ENCODE measurements around the gene GPR179.

DNA sequence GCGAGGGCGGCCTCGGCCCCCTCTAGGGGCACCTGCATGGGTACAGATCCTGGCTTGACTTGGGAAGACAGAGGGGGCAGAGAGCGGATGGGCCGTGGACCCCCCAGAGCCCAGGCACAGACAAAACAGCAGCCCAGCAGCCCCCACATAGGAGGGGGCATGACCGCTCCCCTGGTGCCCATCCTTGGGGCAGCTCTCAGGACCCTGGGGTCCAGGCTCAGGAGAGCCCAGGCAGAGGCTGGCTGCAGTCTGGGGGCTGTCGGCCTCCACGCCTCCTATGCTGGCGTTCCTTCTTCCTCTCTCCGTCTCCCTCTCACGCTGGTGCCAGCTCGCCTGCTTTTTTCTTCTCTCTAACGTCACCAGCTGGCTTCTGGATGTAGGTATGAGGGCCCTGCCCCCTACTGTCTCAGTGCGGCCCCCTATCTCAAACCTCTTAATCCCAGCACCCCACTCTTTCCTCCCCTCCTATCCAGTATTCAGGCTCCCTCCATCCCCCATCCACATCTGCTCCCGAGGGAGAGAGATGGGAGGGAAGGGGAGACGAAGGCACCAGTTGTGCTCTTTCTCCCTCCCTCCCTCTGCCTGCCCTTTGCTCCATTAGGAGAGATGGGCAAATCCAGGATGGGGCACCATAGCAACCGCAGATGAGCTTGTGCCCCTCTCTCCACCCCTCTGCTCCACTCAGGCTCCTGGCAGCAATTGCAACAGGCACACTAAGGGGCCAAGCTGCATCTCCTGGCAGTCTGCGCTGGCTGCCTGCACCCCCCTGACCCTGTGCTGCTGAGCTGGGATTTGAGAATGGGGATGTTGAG is at the start of gene GPR179:
- TF ChIP-seq, protein P1, sequence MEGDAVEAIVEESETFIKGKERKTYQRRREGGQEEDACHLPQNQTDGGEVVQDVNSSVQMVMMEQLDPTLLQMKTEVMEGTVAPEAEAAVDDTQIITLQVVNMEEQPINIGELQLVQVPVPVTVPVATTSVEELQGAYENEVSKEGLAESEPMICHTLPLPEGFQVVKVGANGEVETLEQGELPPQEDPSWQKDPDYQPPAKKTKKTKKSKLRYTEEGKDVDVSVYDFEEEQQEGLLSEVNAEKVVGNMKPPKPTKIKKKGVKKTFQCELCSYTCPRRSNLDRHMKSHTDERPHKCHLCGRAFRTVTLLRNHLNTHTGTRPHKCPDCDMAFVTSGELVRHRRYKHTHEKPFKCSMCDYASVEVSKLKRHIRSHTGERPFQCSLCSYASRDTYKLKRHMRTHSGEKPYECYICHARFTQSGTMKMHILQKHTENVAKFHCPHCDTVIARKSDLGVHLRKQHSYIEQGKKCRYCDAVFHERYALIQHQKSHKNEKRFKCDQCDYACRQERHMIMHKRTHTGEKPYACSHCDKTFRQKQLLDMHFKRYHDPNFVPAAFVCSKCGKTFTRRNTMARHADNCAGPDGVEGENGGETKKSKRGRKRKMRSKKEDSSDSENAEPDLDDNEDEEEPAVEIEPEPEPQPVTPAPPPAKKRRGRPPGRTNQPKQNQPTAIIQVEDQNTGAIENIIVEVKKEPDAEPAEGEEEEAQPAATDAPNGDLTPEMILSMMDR (optimal IDR thresholded peaks at IDR 0.05 in 1 of 3, IDR thresholded peaks at IDR 0.05 in 1 of 3, conservative IDR thresholded peaks at IDR 0.05 in 1 of 3; ENCODE audit: extremely low read depth in 1 of 3, insufficient read depth in 2 of 3, low read length in 3 of 3): no peak
- TF ChIP-seq EZH2 (IDR thresholded peaks at IDR 0.05; ENCODE audit: low read length): no peak
